Measurements from ENCODE around the gene ANKRD13D. TPM values are rescaled to one million over a fixed set of nuclear protein-coding genes. Genes with fewer than 3 reads are reported as not detected.

ANKRD13D gene
- total and polyA plus RNA-seq, 2 of the 8 experiments (the other 6 are each of a cell fraction or from before 2014, with no cell fraction given) = 24.9 to 26.5 TPM

DNA sequence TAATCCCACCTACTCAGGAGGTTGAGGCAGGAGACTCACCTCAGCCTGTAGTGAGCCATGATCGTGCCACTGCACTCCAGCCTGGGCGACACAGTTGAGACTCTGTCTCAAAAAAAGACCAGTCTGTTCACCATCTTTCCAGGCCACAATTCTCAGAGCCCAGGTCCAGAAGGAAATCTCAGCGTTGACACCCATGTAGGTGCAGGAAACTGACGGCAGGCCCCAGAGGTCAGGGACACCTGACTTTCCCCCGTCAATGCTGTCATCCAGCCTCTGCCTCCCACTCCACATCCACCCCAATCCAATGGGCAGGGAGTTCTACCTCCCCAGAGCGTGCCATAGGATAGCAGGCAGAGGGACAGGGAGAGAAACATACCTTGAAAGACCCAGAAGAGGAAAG is 28.7 kb upstream of the ANKRD13D start:
- H3K27me3 ChIP-seq (replicated peaks in 1 of 4; ENCODE audit: control insufficient read depth in 3 of 4, extremely low read depth in 1 of 4, insufficient read depth in 3 of 4, low read length in 3 of 4) = peaks cover 0 to 3% (median 0%) of the 10 kb centered on the region in 4 experiments; a peak in 5 of 7 replicates
- H4K20me1 ChIP-seq (replicated peaks in 1 of 2; ENCODE audit: control insufficient read depth in 1 of 2, insufficient read depth in 2 of 2, low read length in 2 of 2) = peaks cover 0 to 5% of the 10 kb centered on the region in 2 experiments
- H2BK120ac ChIP-seq (replicated peaks; ENCODE audit: low read depth, low read length) = no peak overlapping the region
- no peak overlapping the region for H4K5ac ChIP-seq (ENCODE audit: insufficient read length, low read depth, low read length)
- H3K27ac ChIP-seq (ENCODE audit: low read depth, low read length) = no peak overlapping the region
- no peak overlapping the region for H3K56ac ChIP-seq (replicated peaks; ENCODE audit: insufficient read length, low read depth, low read length)
- no peak for DNase-seq (ENCODE audit: low read depth in 1 of 2, low spot score in 2 of 2)
- H3K23me2 ChIP-seq (ENCODE audit: low read depth, low read length) = no peaks in the 10 kb centered on the region; the same call in 1 of the 2 replicates
- no peak overlapping the region for H4K91ac ChIP-seq (replicated peaks; ENCODE audit: insufficient read length, low read length)
- no peak overlapping the region for H3K4me3 ChIP-seq (ENCODE audit: extremely low read depth in 1 of 4, insufficient read depth in 2 of 4, low read depth in 3 of 4, low read length in 4 of 4)
- no peaks in the 10 kb centered on the region for H3K79me2 ChIP-seq (ENCODE audit: control insufficient read depth in 1 of 2, insufficient read depth in 2 of 2, low read length in 2 of 2)
- H4K8ac ChIP-seq (ENCODE audit: extremely low read depth, insufficient read depth, low read length) = no peak overlapping the region
- H2BK5ac ChIP-seq (ENCODE audit: low read depth, low read length) = no peak overlapping the region
- H2AFZ ChIP-seq (ENCODE audit: low read length) = no peak overlapping the region
- H3K9ac ChIP-seq (replicated peaks in 1 of 4; ENCODE audit: extremely low read depth in 1 of 4, low read depth in 3 of 4, low read length in 3 of 4) = no peak overlapping the region
- FAIRE-seq = no peak
- H3K79me1 ChIP-seq (ENCODE audit: low read depth, low read length) = 0 out of 2 replicates have a peak, but pooled peaks cover 1% of the 10 kb centered on the region
- H3K36me3 ChIP-seq (ENCODE audit: control insufficient read depth in 2 of 4, insufficient read depth in 4 of 4, low read length in 3 of 4) = peaks cover 7 to 17% (median 11%) of the 10 kb centered on the region in 4 experiments; a peak in 7 of 8 replicates
- ChIA-PET CTCF (ENCODE audit: partially characterized antibody) (interaction anchor here (0.7 kb wide), 1 partner anchor 16 kb away, joined by 3 read pairs; no protein-coding TSS in a partner anchor), POLR2A (ENCODE audit: partially characterized antibody) (no interaction called here)
- no peak overlapping the region for H3K23ac ChIP-seq (ENCODE audit: insufficient read length)
- H2BK15ac ChIP-seq (ENCODE audit: low read length) = no peak overlapping the region
- peak overlapping the region; percentile 55; the same call in 1 of the 2 replicates for H2BK12ac ChIP-seq (ENCODE audit: low read depth, low read length)
- no peak overlapping the region for H3K18ac ChIP-seq (ENCODE audit: extremely low read depth, low read length)
- H3K4me2 ChIP-seq (ENCODE audit: insufficient read depth in 1 of 2, low read depth in 2 of 2, low read length in 2 of 2) = no peak overlapping the region; a peak in 1 of 4 replicates
- H2BK20ac ChIP-seq (ENCODE audit: low read length) = no peak overlapping the region
- no peaks in the 10 kb centered on the region for H3K9me3 ChIP-seq (ENCODE audit: insufficient read depth in 2 of 2, low read depth in 1 of 2, low read length in 1 of 2)
- H2AK5ac ChIP-seq (ENCODE audit: low read depth, low read length) = no peak overlapping the region
- 90% methylated on average over 6 of the region's 6 CpGs; no CpG with 5 or more reads in 1 of the 2 experiments for WGBS, 2 experiments (ENCODE audit: extremely low coverage in 1 of 2, insufficient coverage in 1 of 2, insufficient read length in 1 of 2, insufficient replicate concordance in 2 of 2, low coverage in 1 of 2, low lambda C conversion rate in 2 of 2, missing lambda C conversion rate in 1 of 2)
- no peak overlapping the region for H3K4ac ChIP-seq (replicated peaks; ENCODE audit: insufficient read length, low read depth, low read length)
- H3K14ac ChIP-seq (ENCODE audit: insufficient read length) = no peak overlapping the region
- H3K4me1 ChIP-seq (replicated peaks in 1 of 4; ENCODE audit: control insufficient read depth in 3 of 4, insufficient read depth in 4 of 4, low read length in 3 of 4) = peaks cover 0 to 16% (median 13%) of the 10 kb centered on the region in 4 experiments; a peak in 6 of 7 replicates
- no peak for TF ChIP-seq CREB1 (IDR thresholded peaks at IDR 0.05)
- no peak for TF ChIP-seq SAP30 (IDR thresholded peaks at IDR 0.05; ENCODE audit: insufficient read depth, insufficient replicate concordance, low read length)
- TF ChIP-seq RXRA (IDR thresholded peaks at IDR 0.05; ENCODE audit: insufficient read depth, low read depth, low read length) = no peak
- no peak for TF ChIP-seq SRF (IDR thresholded peaks at IDR 0.05; ENCODE audit: low read depth, low read length)
- no peak for TF ChIP-seq RNF2 (IDR thresholded peaks at IDR 0.05; ENCODE audit: borderline replicate concordance, low read depth, low read length, missing control alignments, poor library complexity, severe bottlenecking)
- no peak for TF ChIP-seq MAX (IDR thresholded peaks at IDR 0.05)
- no peak for TF ChIP-seq TBP (IDR thresholded peaks at IDR 0.05; ENCODE audit: low read depth, low read length)
- TF ChIP-seq RAD21 (IDR thresholded peaks at IDR 0.05 in 1 of 2, conservative IDR thresholded peaks at IDR 0.05 in 1 of 2; ENCODE audit: low read depth in 2 of 2, low read length in 2 of 2) = no peak
- TF ChIP-seq YY1 (IDR thresholded peaks at IDR 0.05; ENCODE audit: low read depth, low read length) = no peak
- TF ChIP-seq, protein P1, sequence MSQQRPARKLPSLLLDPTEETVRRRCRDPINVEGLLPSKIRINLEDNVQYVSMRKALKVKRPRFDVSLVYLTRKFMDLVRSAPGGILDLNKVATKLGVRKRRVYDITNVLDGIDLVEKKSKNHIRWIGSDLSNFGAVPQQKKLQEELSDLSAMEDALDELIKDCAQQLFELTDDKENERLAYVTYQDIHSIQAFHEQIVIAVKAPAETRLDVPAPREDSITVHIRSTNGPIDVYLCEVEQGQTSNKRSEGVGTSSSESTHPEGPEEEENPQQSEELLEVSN (IDR thresholded peaks at IDR 0.05) = no peak
- no peak for TF ChIP-seq ZNF274 (IDR thresholded peaks at IDR 0.05; ENCODE audit: borderline replicate concordance, extremely low read depth, low read length)
- TF ChIP-seq CTBP2 (IDR thresholded peaks at IDR 0.05; ENCODE audit: borderline replicate concordance, insufficient read depth, insufficient read length, low read length) = no peak
